Measurements from ENCODE around the gene NRXN3.

Gene NRXN3

GRCh38 chr14:79167957-79168356, 997.8 kb downstream of the NRXN3 start:
- H3K4me3 ChIP-seq (replicated peaks; ENCODE audit: low read depth, low read length), result no peak overlapping the region
- TF ChIP-seq CTCF (IDR thresholded peaks at IDR 0.05; ENCODE audit: low read depth, low read length, missing control alignments), result no peak
- DNase-seq (ENCODE audit: extremely low read depth, low read depth), result no peak

- DNase-seq (ENCODE audit: extremely low read depth, low read depth), result no peak
- no peak for TF ChIP-seq CTCF (IDR thresholded peaks at IDR 0.05; ENCODE audit: low read depth, low read length, missing control alignments)
Measured at GRCh38 chr14:79175671-79176070, 1005.5 kb downstream of the NRXN3 start.

DNA sequence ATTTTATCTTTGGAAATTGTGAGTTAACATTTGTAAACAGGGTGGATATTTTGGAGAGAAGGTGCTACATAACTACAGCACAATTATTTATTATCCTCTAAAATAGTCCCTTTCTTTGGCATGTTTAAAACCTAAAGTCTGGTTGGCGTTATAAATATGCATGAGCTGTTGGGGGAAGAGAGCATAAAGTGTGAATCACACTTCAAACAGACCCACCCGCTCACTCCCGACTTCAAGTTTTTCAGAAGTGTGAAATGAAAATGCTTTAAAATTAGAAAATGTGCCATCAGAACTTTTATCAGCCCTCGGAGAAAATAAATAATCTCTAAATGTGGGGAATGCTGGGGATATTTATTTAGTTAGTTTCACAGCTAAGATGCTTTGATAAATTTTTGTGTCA, 1006.9 kb downstream of the NRXN3 start:
- DNase-seq (ENCODE audit: extremely low read depth, low read depth), result no peak
- no peak overlapping the region for H3K4me3 ChIP-seq (replicated peaks; ENCODE audit: low read depth, low read length)
- TF ChIP-seq CTCF (IDR thresholded peaks at IDR 0.05; ENCODE audit: low read depth, low read length, missing control alignments), result no peak

More at GRCh38 chr14:79175671-79176070, 1005.5 kb downstream of the NRXN3 start:
- H3K4me3 ChIP-seq (replicated peaks; ENCODE audit: low read depth, low read length), result no peak overlapping the region

GRCh38 chr14:79178719-79179118, 1008.5 kb downstream of the NRXN3 start:
- no peak overlapping the region for H3K4me3 ChIP-seq (replicated peaks; ENCODE audit: low read depth, low read length)
- no peak for TF ChIP-seq CTCF (IDR thresholded peaks at IDR 0.05; ENCODE audit: low read depth, low read length, missing control alignments)

GRCh38 chr14:79179985-79180384, 1009.8 kb downstream of the NRXN3 start:
- TF ChIP-seq CTCF (IDR thresholded peaks at IDR 0.05; ENCODE audit: low read depth, low read length, missing control alignments), result no peak
- no peak overlapping the region for H3K4me3 ChIP-seq (replicated peaks; ENCODE audit: low read depth, low read length)
- DNase-seq (ENCODE audit: extremely low read depth, low read depth), result no peak

More at GRCh38 chr14:79178719-79179118, 1008.5 kb downstream of the NRXN3 start:
- no peak for DNase-seq (ENCODE audit: extremely low read depth, low read depth)

DNA sequence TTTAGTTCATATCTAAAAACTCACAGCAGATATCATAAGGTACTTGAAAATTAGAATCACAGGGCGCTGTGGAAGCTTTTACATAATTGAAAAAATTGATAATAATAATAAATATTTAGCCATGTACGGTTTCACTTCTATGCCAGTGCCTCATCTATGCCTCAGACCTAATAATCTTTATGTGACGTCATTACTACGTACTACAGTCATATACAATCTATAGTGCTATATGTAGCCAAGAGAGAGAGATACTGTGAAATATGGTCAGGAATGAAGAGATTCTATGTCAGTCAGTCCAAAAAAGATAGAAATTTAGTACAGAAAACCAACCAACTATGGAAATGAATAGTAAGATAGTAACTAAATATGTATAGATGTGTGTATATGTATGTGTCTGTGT, 1010.5 kb downstream of the NRXN3 start:
- TF ChIP-seq CTCF (IDR thresholded peaks at IDR 0.05; ENCODE audit: low read depth, low read length, missing control alignments), result no peak
- DNase-seq (ENCODE audit: extremely low read depth, low read depth), result no peak
- H3K4me3 ChIP-seq (replicated peaks; ENCODE audit: low read depth, low read length), result no peak overlapping the region

GRCh38 chr14:79186523-79186922, 1016.4 kb downstream of the NRXN3 start:
- DNase-seq (ENCODE audit: extremely low read depth, low read depth), result no peak
- TF ChIP-seq CTCF (IDR thresholded peaks at IDR 0.05; ENCODE audit: low read depth, low read length, missing control alignments), result no peak
- H3K4me3 ChIP-seq (replicated peaks; ENCODE audit: low read depth, low read length), result no peak overlapping the region

All from HFF-Myc (cell line).